Right ventricle myocardium superior (tissue), 1 donor: ENCODE data around the gene P2RY2. TPM values are rescaled to one million over a fixed set of nuclear protein-coding genes. Genes with fewer than 3 reads are reported as not detected.

ENCODE experiments used
- ATAC-seq: fragments of 200-7000 bp; cut with Tn5 transposase; one replicate; pipeline ENCODE4 v1.9.1; 2020; ENCODE audit warnings: mild to moderate bottlenecking; ENCODE audit not compliant: poor library complexity
- DNase-seq: peaks from one replicate; pipeline ENCODE4 v3.0.0-alpha.2; 2020
- intact Hi-C: fragments of 100-400 bp; cut with DNase I; formaldehyde crosslinking; loops from one replicate; pipeline ENCODE4 v1.11.2; 2022
- total RNA-seq: library from RNA; stranded (reverse); fragmentation: NEBNext Ultra II Directional; extraction: Animal tissue kit (Norgen Biotek cat#: 25700); gene quantifications from one replicate; pipeline ENCODE4 v1.2.1, GENCODE V29; 2021
- donor health status: DM: no; HTN: yes; CAD: no; lungs with severe emphysema.

The P2RY2 gene
- total RNA-seq, 1 donor from 2014 or later: 22.5 TPM

DNA sequence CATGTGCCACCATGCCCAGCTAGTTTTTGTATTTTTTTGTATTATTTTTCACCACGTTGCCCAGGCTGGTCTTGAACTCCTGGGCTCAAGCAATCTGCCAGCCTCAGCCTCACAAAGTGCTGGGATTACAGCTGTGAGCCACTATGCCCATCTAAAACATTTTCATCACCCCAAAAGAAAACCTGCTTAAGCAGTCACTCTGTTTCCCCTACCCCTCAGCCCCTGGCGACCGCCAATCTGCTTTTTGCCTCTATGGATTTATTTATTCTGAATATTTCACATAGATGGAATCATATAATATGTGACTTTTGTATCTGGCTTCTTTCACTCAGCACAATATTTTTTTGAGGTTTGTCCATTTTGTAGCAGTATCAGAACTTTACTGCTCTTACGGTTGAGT is 18.6 kb upstream of the P2RY2 start:
- intact Hi-C loops: no loop called here
- ATAC-seq (no peak), DNase-seq (no peak)

DNA sequence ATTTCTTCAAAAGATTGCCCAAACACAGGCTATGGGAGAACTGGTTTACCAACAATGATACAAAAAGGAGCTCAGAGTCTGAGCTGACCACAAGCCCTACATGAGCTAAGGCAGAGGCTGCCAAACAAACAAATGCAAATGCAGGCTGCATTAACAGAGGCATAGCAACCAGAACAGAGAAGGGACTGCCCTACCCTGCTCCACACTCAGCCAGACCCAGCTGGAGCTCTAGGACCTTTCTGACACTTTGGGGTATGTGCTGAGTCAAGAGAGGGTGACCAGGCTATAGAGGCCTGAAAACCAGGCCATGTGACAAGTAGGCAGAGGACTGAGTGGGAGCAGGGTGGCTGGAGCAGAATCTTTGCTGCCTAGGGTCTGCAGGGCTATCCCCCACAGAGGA is 17.8 kb upstream of the P2RY2 start:
- DNase-seq (no peak), ATAC-seq (no peak)

GRCh38 chr11:73201249-73201648 is 16.8 kb upstream of the P2RY2 start:
- intact Hi-C loops: no loop called here
- ATAC-seq (peak; percentile 61), DNase-seq (no peak)

More for the DNA sequence above, 17.8 kb upstream of the P2RY2 start:
- intact Hi-C loops: no loop called here

- DNase-seq (no peak), ATAC-seq (no peak)
- intact Hi-C loops: no loop called here
Measured at GRCh38 chr11:73201888-73202780, 15.9 kb upstream of the P2RY2 start.

- intact Hi-C loops: no loop called here
- no peak for DNase-seq
- ATAC-seq: no peak
Measured at GRCh38 chr11:73203322-73203721, 14.8 kb upstream of the P2RY2 start.

- DNase-seq (no peak), ATAC-seq (no peak)
- intact Hi-C loops: no loop called here
Measured at GRCh38 chr11:73203790-73204189, 14.3 kb upstream of the P2RY2 start.

- ATAC-seq (peak; percentile 61), DNase-seq (peak; percentile 76)
- intact Hi-C loops: no loop called here
Measured at GRCh38 chr11:73204711-73205121, 13.4 kb upstream of the P2RY2 start.

DNA sequence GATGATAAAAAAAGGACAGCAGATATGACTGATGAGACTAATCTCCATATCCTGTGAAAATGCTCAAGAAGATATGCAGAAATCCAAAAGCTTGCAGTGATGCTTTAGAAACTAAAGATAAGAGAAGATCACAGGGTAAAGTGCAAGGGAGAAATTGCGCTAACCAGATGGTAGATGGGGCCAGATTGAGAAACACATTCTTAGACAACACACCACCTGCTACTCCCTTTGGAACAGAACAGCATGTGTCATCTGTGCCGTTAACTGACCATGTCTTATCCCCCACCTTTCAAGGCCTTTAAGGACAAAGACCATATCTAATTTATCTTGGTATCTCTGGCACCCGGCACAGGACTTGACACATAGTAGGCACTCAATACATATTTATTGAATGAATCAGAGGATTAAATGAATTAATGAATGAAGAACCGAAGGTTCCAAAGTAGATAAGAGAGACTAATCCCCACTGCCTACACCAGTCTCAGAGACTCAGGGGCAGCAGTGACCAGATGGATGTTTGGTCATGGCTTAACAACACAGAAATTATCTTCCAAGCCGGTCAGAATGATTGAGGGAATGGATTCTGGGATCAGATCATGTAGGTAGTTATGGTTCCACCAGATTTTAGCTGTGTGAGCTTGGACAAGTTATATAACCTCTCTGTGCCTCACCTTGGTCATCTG is 12.3 kb upstream of the P2RY2 start:
- no peak for ATAC-seq
- no peak for DNase-seq
- intact Hi-C loops: no loop called here

DNA sequence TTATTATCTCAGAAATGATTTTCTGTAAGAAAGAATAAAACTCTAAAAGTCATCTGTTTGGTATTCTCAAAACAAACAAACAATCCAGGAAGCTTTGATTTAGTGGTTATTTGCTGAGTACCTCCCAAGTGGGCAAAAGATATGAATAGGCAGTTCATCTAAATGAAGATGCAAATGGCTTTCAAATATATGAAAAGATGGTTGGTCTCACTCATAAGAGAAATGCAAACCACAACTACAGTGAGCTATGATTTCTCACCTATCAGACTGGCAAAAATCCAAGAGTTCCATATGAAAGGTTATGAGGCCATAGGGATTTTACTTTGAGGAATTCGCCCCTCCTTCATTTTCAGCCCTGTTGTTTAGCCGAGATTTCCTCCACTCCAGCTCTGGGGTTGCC is 11.3 kb upstream of the P2RY2 start:
- no peak for DNase-seq

GRCh38 chr11:73209892-73210291 is 8.2 kb upstream of the P2RY2 start:
- intact Hi-C loops: no loop called here
- ATAC-seq (no peak), DNase-seq (no peak)

More for the DNA sequence above, 11.3 kb upstream of the P2RY2 start:
- ATAC-seq: no peak
- intact Hi-C loops: no loop called here

DNA sequence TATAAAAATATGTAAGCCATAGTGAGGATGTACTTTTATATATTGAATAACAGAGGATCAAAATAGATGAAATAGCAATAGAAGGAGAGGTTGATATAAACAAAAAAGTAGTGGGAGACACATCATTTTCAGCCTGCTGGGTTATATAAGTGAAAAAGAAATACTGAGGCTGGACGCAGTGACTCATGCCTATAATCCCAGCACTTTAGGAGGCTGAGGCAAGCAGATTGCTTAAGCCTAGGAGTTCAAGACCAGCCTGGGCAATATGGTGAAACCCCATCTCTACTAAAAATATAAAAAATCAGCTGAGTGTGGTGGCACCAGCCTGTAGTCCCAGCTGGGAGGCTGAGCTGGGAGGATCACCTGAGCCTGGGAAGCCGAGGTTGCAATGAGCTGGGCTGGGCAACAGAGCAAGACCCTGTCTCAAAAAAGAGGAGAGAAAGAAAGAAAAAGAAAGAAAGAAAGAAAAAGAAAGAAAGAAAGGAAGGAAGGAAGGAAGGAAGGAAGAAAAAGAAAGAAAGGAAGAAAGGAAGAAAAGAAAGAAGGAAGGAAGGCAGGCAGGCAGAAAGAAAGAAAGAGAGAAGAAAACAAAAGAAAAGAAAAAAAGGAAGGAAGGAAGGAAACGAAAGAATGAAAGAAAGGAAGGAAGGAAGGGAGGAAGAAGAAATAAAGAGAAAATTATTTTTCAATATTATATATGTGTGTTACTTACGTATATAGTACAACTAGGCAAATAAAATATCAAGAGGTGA is 7.0 kb upstream of the P2RY2 start:
- DNase-seq: no peak
- ATAC-seq: no peak
- intact Hi-C loops: no loop called here

- DNase-seq (no peak), ATAC-seq (no peak)
- intact Hi-C loops: no loop called here
Measured at GRCh38 chr11:73213196-73214143, 4.6 kb upstream of the P2RY2 start.

GRCh38 chr11:73215191-73216134 is 2.6 kb upstream of the P2RY2 start:
- intact Hi-C loops: no loop called here
- DNase-seq (no peak), ATAC-seq (no peak)

DNA sequence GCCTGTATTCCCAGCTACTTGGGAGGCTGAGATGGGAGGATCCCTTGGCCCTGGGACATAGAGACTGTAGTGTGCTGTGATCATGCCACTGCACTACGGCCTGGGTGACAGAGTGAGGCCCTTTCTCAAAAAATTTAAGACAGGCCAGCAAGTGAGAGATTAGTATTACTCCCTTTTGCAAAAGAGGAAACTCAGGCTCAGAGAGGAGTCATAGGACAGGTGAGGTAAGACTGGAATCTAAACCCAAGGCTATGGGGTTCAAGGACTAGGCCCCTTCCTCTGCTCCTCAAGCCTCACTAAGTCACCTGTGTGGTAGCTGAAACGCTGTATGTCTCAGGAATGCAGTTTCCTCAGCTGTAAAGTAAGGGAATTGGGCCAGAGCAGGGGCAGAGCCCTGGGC is 1.6 kb upstream of the P2RY2 start:
- DNase-seq (no peak), ATAC-seq (no peak)
- intact Hi-C loops: no loop called here

DNA sequence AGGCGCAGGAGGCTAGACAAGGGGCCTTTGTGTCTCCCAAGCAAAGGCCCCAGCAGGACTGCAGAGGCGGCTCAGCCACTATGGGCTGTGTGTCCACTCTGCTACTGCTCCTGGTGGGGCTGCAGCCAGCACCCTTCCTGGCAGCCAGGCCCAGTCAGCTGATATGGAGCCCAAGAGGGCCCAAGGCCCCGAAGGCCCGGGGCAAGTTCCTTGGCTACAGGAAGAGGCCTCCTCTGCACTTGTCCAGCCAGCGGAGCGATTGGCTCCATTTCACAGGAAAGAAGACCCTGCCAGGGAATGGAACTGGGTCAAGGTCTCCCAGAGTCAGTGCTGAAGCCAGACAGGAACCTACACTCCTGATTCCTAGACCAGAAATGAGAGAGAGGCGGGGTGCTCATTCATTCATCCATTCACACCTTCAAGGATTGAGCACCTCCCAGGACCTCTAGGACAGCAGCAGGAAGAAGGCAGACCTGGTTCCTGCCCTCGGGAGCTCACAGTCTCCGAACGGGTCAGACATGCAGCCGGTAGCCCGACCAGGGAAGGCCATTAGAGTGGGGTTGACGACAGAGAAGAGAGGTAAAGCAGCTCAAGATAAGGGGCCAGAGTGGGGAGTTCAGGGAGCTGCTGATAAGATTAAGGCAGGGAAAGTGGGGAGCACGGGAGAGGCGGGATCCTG is 811 bp upstream of the P2RY2 start:
- peak; percentile 13 for ATAC-seq
- no peak for DNase-seq
- intact Hi-C loops: no loop called here

DNA sequence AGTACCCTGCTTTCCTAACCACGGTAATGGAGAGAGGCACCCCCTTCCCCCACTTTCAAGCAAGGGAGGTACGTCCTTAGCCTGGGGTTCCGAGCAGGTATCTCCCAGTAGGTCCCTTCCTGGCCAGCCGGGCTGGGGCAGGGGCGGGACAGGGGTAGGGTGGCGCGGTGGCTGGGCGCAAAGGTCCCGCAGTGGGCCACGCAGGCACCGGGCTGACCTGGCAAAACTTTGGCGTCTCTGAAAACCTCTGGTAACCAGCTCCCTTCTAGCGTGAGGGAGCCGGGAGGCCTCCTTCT is 323 bp upstream of the P2RY2 start:
- DNase-seq (no peak), ATAC-seq (peak; percentile 14)
- intact Hi-C loops: no loop called here

- ATAC-seq: peak; percentile 1
- intact Hi-C loops: no loop called here
- no peak for DNase-seq
Measured at GRCh38 chr11:73218830-73219215, 742 bp downstream of the P2RY2 start.
